ENCODE data around the gene TARBP2. TPM values are rescaled to one million over a fixed set of nuclear protein-coding genes. Genes with fewer than 3 reads are reported as not detected.

The TARBP2 gene
- total RNA-seq, 2 donors from 2014 or later, result 36.6 to 66.9 TPM

- peak overlapping the region in 3 of 4 donors; percentile 93 to 99 (median 98) for H3K27ac ChIP-seq
- DNase-seq, result no peak
- WGBS, 2 donors, result 51 to 58% methylated on average over 9 of the region's 9 CpGs
- H3K4me3 ChIP-seq, result no peak overlapping the region
- H3K36me3 ChIP-seq (replicated peaks in 1 of 2; ENCODE audit: insufficient read depth in 1 of 2, low read depth in 2 of 2), result peaks cover 0 to 4% of the 10 kb centered on the region in 2 donors
- intact Hi-C loops (cut with DNase I), result loop anchor here (10.0 kb wide), 1 partner anchor 148 kb away; no protein-coding TSS in a partner anchor
- H3K27me3 ChIP-seq, result no peaks in the 10 kb centered on the region
- no peaks in the 10 kb centered on the region for H3K9me3 ChIP-seq
- peaks cover 38% of the 10 kb centered on the region for H3K4me1 ChIP-seq
- no peak for ATAC-seq
- no peak for TF ChIP-seq POLR2A (IDR thresholded peaks at IDR 0.05)
- TF ChIP-seq CTCF (IDR thresholded peaks at IDR 0.05), result no peak
Measured at GRCh38 chr12:53502331-53502730, 1.2 kb downstream of the TARBP2 start.

DNA sequence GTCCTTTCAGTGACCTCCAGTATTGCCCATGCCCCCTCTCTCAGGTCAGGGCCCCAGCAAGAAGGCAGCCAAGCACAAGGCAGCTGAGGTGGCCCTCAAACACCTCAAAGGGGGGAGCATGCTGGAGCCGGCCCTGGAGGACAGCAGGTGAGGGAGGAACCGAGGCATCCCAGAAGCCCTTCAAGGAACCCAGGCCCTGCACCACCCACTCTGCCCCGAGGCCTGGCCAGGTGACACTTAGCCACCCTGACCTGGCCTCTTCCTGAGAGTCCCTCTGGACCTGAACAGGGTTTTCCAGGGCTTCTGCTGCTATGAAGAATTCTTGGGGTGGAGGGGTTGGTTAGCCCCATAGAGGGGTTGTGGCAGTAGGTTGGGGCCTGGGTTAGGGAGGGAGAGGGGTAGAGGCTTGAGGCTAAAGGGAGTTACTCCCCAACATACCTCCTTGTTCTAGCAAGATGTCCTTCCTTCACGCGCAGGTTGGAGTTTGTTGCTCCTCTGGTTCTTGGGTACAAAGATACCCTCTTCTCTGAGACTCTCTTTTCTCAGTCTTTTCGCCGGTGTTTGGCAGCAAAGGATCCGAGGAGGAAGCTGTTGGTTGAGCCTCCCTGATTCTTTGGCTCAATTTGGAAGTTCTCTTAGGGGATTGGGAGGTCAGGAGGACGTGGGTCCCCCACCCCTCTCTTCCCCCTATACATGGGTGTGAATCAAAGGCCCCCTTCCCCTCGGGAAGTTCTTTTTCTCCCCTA is 2.1 kb downstream of the TARBP2 start:
- Histone ChIP-seq H3K36me3 (replicated peaks in 1 of 2; ENCODE audit: insufficient read depth in 1 of 2, low read depth in 2 of 2) (peaks cover 0 to 4% of the 10 kb centered on the region in 2 donors), H3K9me3 (no peaks in the 10 kb centered on the region), H3K4me1 (peaks cover 38% of the 10 kb centered on the region), H3K4me3 (no peak overlapping the region), H3K27ac (peak overlapping the region in 3 of 4 donors; percentile 93 to 99 (median 98)), H3K27me3 (no peaks in the 10 kb centered on the region)
- ATAC-seq (no peak), DNase-seq (no peak)
- intact Hi-C loops (cut with DNase I), result loop anchor here (10.0 kb wide), 1 partner anchor 148 kb away; no protein-coding TSS in a partner anchor
- TF ChIP-seq POLR2A (IDR thresholded peaks at IDR 0.05), result no peak
- no peak for TF ChIP-seq CTCF (IDR thresholded peaks at IDR 0.05)
- WGBS, 2 donors, result 69 to 75% methylated on average over 7 to 10 of the region's 10 CpGs

- ATAC-seq (no peak), DNase-seq (no peak)
- peaks cover 43% of the 10 kb centered on the region for H3K4me1 ChIP-seq
- no peaks in the 10 kb centered on the region for H3K9me3 ChIP-seq
- peak overlapping the region in 2 of 4 donors; percentile 98 to 99 for H3K27ac ChIP-seq
- peaks cover 0 to 4% of the 10 kb centered on the region in 2 donors for H3K36me3 ChIP-seq (replicated peaks in 1 of 2; ENCODE audit: insufficient read depth in 1 of 2, low read depth in 2 of 2)
- TF ChIP-seq POLR2A (IDR thresholded peaks at IDR 0.05) (no peak), CTCF (IDR thresholded peaks at IDR 0.05) (no peak)
- no peaks in the 10 kb centered on the region for H3K27me3 ChIP-seq
- intact Hi-C loops (cut with DNase I), result loop anchor here (10.0 kb wide), 1 partner anchor 149 kb away; no protein-coding TSS in a partner anchor
- H3K4me3 ChIP-seq, result no peak overlapping the region
- 79 to 84% methylated on average over 13 to 14 of the region's 14 CpGs for WGBS, 2 donors
Measured at GRCh38 chr12:53504004-53504920, 3.2 kb downstream of the TARBP2 start.

- Histone ChIP-seq H3K4me1 (peaks cover 34% of the 10 kb centered on the region), H3K4me3 (no peak overlapping the region), H3K27ac (no peak overlapping the region), H3K27me3 (no peaks in the 10 kb centered on the region), H3K36me3 (replicated peaks in 1 of 2; ENCODE audit: insufficient read depth in 1 of 2, low read depth in 2 of 2) (peaks cover 0 to 4% of the 10 kb centered on the region in 2 donors), H3K9me3 (no peaks in the 10 kb centered on the region)
- no peak for DNase-seq
- WGBS, 2 donors, result 83 to 88% methylated on average over 8 to 10 of the region's 10 CpGs
- no peak for ATAC-seq
- intact Hi-C loops (cut with DNase I), result loop anchor here (10.0 kb wide), 1 partner anchor 150 kb away; no protein-coding TSS in a partner anchor
- no peak for TF ChIP-seq CTCF (IDR thresholded peaks at IDR 0.05)
- no peak for TF ChIP-seq POLR2A (IDR thresholded peaks at IDR 0.05)
Measured at GRCh38 chr12:53505086-53505485, 4.0 kb downstream of the TARBP2 start.

Measured in body of pancreas (tissue), 4 donors.